ENCODE measurements around the gene GLS2.

Gene GLS2

GRCh38 chr12:56434828-56435227 is 53.1 kb downstream of the GLS2 start:
- DNase-seq = no peak

GRCh38 chr12:56431850-56432249 is 56.1 kb downstream of the GLS2 start:
- no peak for DNase-seq

GRCh38 chr12:56431288-56431687 is 56.7 kb downstream of the GLS2 start:
- no peak for DNase-seq

GRCh38 chr12:56425940-56426438 is 62.0 kb downstream of the GLS2 start:
- DNase-seq = no peak

GRCh38 chr12:56425193-56425592 is 62.8 kb downstream of the GLS2 start:
- DNase-seq = no peak

Data from activated CD4-positive, alpha-beta T cell treated with anti-CD3 and anti-CD28 coated beads for 1 hour (primary cell).